ENCODE data around the gene SAMD5. TPM values are rescaled to one million over a fixed set of nuclear protein-coding genes. Genes with fewer than 3 reads are reported as not detected.

The SAMD5 gene
- total and polyA plus RNA-seq, 10 of the 15 experiments (the other 5 are each of a cell fraction or from before 2014, with no cell fraction given) = 0.01 to 0.23 (median 0.05) TPM; not detected in 5

DNA sequence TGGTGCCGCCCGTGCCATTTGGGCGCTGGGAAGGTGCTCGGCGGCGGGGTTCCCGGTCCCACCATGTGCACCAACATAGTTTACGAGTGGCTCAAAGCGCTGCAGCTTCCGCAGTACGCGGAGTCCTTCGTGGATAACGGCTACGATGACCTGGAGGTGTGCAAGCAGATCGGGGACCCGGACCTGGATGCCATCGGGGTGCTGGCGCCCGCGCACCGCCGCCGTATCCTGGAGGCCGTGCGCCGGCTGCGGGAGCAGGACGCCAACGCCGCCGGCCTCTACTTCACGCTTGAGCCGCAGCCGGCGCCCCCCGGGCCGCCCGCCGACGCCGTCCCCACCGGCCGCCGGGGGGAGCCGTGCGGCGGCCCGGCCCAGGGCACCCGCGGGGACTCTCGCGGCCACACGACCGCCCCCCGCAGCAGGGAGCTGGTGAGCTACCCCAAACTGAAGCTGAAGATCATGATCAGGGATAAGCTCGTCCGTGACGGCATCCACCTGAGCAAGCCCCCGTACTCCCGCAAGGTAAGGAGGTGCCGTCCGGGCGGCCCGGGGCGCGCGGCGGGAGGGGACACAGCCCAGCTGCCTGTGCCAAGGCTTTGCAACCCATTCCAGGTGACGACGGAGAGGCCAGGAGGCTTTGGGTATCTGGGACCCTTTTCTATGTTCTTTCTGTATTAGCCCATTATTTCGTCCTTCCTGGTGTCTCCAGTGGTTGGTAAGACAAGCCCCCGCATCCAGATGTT is 547 bp downstream of the SAMD5 start:
- 13% methylated on average over 64 of the region's 73 CpGs for WGBS (ENCODE audit: insufficient coverage, insufficient replicate concordance, low lambda C conversion rate, missing lambda C conversion rate)
- Histone ChIP-seq H3K9me3 (replicated peaks; ENCODE audit: control insufficient read depth, insufficient read depth, low read length) (no peaks in the 10 kb centered on the region), H3K4me1 (ENCODE audit: control insufficient read depth, insufficient read depth, low read length) (no peaks in the 10 kb centered on the region), H3K9ac (ENCODE audit: control insufficient read depth, insufficient read depth, low read length) (no peak overlapping the region), H3K36me3 (ENCODE audit: control insufficient read depth in 2 of 2, insufficient read depth in 2 of 2, low read length in 1 of 2) (no peaks in the 10 kb centered on the region), H3K79me2 (ENCODE audit: control insufficient read depth, insufficient read depth, low read length) (no peaks in the 10 kb centered on the region), H3K27me3 (replicated peaks in 1 of 2; ENCODE audit: control insufficient read depth in 2 of 2, insufficient read depth in 2 of 2, low read length in 1 of 2) (peaks cover 8 to 16% of the 10 kb centered on the region in 2 experiments), H4K20me1 (ENCODE audit: control insufficient read depth, insufficient read depth) (no peaks in the 10 kb centered on the region), H3K4me3 (no peak overlapping the region), H3K4me2 (ENCODE audit: control insufficient read depth, insufficient read depth) (no peak overlapping the region), H2AFZ (ENCODE audit: control insufficient read depth, low read depth, low read length) (no peak overlapping the region; the same call in 1 of the 2 replicates), H3K27ac (ENCODE audit: control insufficient read depth, insufficient read depth) (no peak overlapping the region)
- SMC1A ChIA-PET (ENCODE audit: uncharacterized antibody, unreplicated experiment) = no interaction called here
- TF ChIP-seq ZNF217 (IDR thresholded peaks at IDR 0.05) (no peak), HDAC6 (IDR thresholded peaks at IDR 0.05; ENCODE audit: unreplicated experiment) (peak; percentile 15)
- in situ Hi-C loops (cut with MboI) = loop anchor here (10.0 kb wide), 1 partner anchor 656 kb away; no protein-coding TSS in a partner anchor
- CTCF ChIA-PET = no interaction called here
- no TSS peak for BruUV-seq (replicated peaks)
- no peak for FAIRE-seq
- DNase-seq (ENCODE audit: low read depth, low spot score) = no peak
- intact Hi-C loops (cut with micrococcal nuclease; ENCODE audit: unreplicated experiment) = loop anchor here (10.0 kb wide), 1 partner anchor 956 kb away; no protein-coding TSS in a partner anchor
- RAD21 ChIA-PET (ENCODE audit: unreplicated experiment) = no interaction called here
- POLR2A ChIA-PET = no interaction called here
- ATAC-seq = no peak

DNA sequence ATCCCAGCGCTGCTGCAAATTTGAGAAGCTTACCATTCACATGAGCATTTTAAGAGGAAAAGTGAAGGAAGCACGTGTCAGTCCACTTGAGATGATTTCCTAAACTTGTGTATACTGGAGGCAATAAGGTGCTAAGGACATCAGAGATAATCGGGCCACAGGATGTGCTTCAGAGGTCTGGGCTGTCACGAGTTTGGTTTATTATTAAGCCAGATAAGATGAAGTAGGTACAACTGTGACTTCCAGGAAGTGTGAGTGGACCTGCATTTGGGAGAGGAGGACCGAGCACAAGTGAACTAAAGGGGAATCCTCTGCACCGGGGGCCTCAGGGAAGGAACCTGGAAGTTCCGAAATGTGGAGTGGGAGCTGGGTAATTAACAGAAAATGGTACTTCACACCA is 1.4 kb downstream of the SAMD5 start:
- WGBS (ENCODE audit: insufficient coverage, insufficient replicate concordance, low lambda C conversion rate, missing lambda C conversion rate) = 19% methylated on average over 7 of the region's 7 CpGs
- ATAC-seq (no peak; the same call in 2 of the 3 replicates), DNase-seq (ENCODE audit: low read depth, low spot score) (no peak), FAIRE-seq (no peak)
- Histone ChIP-seq H3K36me3 (ENCODE audit: control insufficient read depth in 2 of 2, insufficient read depth in 2 of 2, low read length in 1 of 2) (no peaks in the 10 kb centered on the region), H3K4me2 (ENCODE audit: control insufficient read depth, insufficient read depth) (no peak overlapping the region), H3K27me3 (replicated peaks in 1 of 2; ENCODE audit: control insufficient read depth in 2 of 2, insufficient read depth in 2 of 2, low read length in 1 of 2) (peaks cover 8 to 16% of the 10 kb centered on the region in 2 experiments), H3K4me1 (ENCODE audit: control insufficient read depth, insufficient read depth, low read length) (no peaks in the 10 kb centered on the region), H4K20me1 (ENCODE audit: control insufficient read depth, insufficient read depth) (no peaks in the 10 kb centered on the region), H2AFZ (ENCODE audit: control insufficient read depth, low read depth, low read length) (no peak overlapping the region), H3K4me3 (no peak overlapping the region), H3K9ac (ENCODE audit: control insufficient read depth, insufficient read depth, low read length) (no peak overlapping the region), H3K79me2 (ENCODE audit: control insufficient read depth, insufficient read depth, low read length) (no peaks in the 10 kb centered on the region), H3K9me3 (replicated peaks; ENCODE audit: control insufficient read depth, insufficient read depth, low read length) (no peaks in the 10 kb centered on the region), H3K27ac (ENCODE audit: control insufficient read depth, insufficient read depth) (no peak overlapping the region)
- in situ Hi-C loops (cut with MboI) = loop anchor here (10.0 kb wide), 1 partner anchor 655 kb away; no protein-coding TSS in a partner anchor
- POLR2A ChIA-PET = no interaction called here
- intact Hi-C loops (cut with micrococcal nuclease; ENCODE audit: unreplicated experiment) = loop anchor here (10.0 kb wide), 1 partner anchor 955 kb away; no protein-coding TSS in a partner anchor
- no peak for TF ChIP-seq NBN (IDR thresholded peaks at IDR 0.05)
- no peak for TF ChIP-seq PAX5 (IDR thresholded peaks at IDR 0.05; ENCODE audit: borderline replicate concordance, low read depth, low read length)
- TF ChIP-seq, protein P1, sequence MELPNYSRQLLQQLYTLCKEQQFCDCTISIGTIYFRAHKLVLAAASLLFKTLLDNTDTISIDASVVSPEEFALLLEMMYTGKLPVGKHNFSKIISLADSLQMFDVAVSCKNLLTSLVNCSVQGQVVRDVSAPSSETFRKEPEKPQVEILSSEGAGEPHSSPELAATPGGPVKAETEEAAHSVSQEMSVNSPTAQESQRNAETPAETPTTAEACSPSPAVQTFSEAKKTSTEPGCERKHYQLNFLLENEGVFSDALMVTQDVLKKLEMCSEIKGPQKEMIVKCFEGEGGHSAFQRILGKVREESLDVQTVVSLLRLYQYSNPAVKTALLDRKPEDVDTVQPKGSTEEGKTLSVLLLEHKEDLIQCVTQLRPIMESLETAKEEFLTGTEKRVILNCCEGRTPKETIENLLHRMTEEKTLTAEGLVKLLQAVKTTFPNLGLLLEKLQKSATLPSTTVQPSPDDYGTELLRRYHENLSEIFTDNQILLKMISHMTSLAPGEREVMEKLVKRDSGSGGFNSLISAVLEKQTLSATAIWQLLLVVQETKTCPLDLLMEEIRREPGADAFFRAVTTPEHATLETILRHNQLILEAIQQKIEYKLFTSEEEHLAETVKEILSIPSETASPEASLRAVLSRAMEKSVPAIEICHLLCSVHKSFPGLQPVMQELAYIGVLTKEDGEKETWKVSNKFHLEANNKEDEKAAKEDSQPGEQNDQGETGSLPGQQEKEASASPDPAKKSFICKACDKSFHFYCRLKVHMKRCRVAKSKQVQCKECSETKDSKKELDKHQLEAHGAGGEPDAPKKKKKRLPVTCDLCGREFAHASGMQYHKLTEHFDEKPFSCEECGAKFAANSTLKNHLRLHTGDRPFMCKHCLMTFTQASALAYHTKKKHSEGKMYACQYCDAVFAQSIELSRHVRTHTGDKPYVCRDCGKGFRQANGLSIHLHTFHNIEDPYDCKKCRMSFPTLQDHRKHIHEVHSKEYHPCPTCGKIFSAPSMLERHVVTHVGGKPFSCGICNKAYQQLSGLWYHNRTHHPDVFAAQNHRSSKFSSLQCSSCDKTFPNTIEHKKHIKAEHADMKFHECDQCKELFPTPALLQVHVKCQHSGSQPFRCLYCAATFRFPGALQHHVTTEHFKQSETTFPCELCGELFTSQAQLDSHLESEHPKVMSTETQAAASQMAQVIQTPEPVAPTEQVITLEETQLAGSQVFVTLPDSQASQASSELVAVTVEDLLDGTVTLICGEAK (IDR thresholded peaks at IDR 0.05; ENCODE audit: borderline replicate concordance) = no peak
- TF ChIP-seq TAF1 (IDR thresholded peaks at IDR 0.05; ENCODE audit: borderline replicate concordance, low read depth, low read length) = no peak
- TF ChIP-seq, protein P2, sequence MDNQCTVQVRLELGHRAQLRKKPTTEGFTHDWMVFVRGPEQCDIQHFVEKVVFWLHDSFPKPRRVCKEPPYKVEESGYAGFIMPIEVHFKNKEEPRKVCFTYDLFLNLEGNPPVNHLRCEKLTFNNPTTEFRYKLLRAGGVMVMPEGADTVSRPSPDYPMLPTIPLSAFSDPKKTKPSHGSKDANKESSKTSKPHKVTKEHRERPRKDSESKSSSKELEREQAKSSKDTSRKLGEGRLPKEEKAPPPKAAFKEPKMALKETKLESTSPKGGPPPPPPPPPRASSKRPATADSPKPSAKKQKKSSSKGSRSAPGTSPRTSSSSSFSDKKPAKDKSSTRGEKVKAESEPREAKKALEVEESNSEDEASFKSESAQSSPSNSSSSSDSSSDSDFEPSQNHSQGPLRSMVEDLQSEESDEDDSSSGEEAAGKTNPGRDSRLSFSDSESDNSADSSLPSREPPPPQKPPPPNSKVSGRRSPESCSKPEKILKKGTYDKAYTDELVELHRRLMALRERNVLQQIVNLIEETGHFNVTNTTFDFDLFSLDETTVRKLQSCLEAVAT (IDR thresholded peaks at IDR 0.05) = no peak
- RAD21 ChIA-PET (ENCODE audit: unreplicated experiment) = no interaction called here
- SMC1A ChIA-PET (ENCODE audit: uncharacterized antibody, unreplicated experiment) = no interaction called here
- CTCF ChIA-PET = no interaction called here
- BruUV-seq (replicated peaks) = no TSS peak
